NCI-H69 (cell line): ENCODE measurements around the gene NEK2.
"Not testable (repeated sequence)": the region's sequence is repeated elsewhere in the genome, so short reads cannot be mapped to it uniquely, and the experiment has no call there.

ENCODE experiments used
- DNase-seq: peaks from one replicate; lab custom pipeline; 2025; lab: John Stamatoyannopoulos, UW

The NEK2 gene

DNA sequence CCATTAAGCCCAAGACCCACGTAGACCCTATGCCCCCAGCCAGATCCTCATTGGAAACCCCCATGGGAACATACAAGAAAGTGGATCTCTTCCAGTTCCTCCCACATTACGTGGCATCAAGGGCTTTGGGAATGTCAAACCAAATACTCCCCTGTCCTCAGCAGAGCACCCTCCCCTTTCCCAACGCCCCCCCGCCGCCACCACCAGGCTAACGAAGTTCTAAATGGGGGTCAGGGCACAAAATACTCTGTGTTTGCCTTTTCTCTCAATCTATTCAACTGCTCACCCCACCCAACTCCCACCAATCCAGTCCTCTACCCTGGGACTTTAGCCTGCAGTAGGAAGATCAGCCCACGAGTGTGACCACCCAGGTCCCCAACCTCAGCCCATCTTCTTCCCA is 24.5 kb downstream of the NEK2 start:
- no peak for DNase-seq

DNA sequence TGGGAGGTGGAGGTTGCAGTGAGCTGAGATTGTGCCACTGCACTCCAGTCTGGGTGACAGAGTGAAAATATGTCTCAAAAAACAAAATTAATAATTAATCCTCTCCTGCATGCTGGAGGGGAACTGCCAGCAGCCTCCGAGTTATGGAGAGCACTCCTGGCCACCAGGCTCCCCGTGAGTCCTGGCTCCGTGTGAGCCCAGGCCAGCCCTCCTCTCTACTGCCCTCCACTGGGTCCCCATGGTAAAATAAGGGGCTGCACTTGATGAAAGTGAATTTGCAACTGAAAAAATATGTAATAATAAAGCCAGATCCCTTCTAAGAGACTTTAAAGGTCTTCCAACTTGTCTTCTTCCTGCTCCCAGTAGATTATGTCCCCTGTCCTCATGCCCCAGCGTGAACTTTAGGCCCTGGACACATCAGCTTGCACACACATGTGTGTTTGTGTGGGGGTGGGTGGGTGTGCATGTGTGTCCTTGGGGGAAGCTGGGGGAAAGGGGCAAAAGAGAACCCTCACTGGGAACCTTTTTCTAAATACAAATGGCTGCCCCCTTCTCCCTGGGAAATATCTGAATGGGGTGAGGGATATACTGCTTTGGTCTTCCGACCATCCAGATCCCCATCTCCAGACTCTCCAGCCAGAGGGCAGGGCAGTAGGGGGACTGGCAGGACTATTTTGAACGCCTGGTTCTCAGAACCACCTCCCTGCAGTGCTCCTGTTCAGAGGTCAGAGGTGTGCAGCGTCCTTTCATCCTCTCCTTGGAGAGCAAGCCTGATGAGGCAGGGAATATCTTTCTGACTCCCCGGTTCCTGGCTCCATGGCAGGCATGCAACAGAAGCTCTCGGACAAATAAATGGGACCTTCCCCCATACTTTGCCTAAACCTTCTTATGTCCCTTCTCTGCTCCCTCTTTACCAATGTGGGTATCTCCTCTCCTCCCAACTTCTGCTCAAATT is 26.2 kb downstream of the NEK2 start:
- DNase-seq, result peak; percentile 76

DNA sequence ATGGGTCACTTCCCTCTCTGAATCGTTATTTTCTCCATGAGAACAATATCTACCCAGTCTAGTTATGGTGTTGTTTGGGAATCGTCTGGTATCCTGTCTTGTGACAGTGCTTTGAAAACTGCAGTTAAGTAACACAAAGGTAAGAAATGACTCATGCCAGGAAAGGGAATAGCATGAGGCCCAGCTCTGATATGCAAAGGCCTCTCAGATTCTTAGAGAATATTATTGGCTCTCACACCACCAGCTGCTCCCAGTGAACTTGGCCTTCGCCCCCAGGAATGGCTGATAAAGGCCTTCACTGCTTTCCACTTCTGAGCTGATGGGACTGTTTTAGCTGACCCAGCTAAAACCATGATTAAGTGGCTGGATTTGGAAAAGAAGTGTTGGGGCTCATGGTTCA is 27.1 kb downstream of the NEK2 start:
- DNase-seq, result peak; percentile 14

DNA sequence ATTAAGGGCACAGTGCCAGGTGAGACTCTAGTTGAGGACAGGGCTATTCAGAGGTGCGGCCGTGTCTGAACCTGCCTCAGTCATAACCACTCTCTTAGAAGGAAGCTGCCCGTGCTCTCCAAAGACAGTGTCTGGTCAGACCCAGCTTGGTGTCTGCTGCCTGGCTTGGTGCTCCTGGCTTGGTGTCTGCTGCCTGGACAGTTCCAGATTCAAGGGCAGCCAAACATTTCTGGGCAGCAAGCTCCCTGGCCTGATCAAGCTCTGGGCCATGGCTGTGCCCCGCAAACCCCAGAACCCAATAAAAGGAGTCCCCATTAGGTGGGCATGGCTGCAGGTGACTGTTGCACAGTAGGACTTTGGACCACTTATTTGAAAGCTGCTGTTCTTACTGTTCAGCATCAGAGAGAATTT is 27.7 kb downstream of the NEK2 start:
- DNase-seq, result peak; percentile 35

DNA sequence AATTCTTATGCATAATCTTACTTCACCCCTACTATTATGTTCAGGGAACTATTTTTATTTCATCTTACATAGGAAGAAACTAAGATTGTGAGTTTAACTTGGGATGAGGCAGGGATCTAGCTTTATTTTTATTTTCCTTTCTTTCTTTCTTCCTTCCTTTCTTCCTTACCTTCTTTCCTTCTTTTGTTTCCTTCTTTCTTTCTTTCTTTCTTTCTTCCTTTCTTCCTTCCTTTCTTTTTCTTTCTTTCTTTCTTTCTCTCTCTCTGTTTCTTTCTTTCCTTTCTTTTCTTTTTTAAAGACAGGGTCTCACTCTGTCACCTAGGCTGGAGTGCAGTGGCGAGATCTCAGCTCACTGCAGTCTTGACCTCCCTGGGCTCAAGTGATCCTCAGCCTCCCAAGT is 28.9 kb downstream of the NEK2 start:
- DNase-seq, result no peak

DNA sequence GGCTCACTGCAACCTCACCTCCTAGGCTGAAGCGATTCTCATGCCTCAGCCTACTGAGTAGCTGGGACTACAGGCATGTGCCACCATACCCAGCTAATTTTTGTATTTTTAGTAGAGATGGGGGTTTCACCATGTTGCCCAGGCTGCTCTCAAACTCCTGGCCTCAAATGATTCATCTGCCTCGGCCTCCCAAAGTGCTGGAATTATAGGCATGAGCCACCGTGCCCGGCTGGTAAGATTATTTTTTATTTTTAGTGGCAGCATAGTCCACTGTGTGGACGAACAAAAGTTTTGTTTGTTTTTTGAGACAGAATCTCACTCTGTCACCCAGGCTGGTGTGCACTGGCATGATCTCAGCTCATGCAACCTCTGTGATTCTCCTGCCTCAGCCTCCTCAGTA is 29.8 kb downstream of the NEK2 start:
- not testable (repeated sequence) for DNase-seq

DNA sequence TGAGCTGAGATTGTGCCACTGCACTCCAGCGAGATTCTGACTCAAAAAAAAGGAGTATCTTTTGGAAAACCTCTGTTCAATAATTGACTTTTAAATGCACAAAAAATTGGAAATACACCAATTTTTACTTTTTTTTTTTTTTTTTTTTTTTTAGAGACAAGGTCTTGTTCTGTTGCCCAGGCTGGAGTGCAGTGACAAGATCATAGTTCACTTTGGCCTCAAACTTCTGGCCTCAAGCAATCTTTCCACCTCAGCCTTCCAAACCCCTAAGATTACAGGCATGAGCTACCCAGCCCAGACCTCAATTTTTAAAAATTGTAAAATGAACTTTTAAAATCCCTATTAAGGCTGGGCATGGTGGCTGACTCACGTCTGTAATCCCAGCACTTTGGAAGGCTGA is 30.8 kb downstream of the NEK2 start:
- DNase-seq, result no peak

DNA sequence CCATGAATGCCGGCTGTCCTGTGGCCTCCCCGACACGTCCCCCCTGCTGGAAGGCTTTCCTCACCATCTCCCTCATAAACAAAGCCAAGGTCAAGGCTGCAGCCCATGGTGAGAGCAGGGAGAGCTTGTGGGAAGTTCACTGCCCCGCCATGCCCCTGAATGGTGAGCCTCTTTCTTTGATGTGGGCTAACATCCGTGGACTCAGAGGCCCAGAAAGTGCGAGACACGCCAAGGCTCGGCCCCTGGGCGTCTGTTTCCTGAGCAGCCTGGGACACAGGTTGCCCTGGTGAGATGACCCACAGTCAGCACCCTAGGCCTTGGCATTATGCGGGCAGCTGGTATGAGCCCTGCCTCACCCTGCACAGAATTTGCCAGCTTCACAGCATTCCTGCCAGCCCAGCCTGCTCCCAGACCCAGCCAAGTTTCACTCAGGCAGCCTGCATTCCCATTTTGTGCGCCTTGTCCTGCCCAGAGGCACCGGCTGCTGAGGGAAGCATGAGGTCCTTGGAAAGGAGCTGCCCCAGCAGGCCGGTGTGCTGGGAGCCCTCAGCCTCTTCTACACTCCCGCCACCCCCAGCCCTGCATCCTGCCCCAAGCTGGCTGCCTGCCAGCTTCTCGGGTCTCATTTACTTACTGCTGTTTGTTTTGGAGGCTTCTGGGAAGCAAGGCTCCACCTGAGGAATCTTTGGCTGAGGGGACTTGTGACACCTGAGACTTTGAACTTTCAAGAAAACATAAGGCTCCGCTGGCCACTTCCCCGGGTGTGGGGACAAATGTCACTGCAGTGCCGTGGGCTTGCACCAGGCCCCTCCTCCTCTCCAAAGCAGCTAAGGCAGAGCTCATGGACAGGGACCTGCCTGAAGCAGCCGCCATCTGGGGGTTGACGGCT is 31.9 kb downstream of the NEK2 start:
- peak; percentile 97 for DNase-seq

DNA sequence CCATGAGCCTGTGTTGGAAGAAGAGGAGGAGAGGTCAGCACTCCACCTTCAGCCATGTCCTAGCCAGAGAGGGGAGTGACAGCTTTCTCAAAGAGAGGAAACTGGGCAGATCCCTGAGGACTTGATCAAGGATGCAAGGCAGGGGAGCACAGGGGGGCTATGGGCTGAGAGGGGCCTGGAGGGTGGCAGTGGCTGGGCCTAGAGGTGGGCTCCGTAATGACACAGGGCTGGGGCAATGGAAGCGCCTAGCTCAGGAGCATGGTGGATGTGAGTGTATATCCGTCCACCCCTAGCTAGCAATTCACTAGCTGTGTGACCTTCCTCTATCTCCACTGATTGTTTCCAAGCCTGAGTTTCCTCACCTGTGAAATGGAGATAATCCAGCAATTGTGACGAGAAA is 32.6 kb downstream of the NEK2 start:
- no peak for DNase-seq

DNA sequence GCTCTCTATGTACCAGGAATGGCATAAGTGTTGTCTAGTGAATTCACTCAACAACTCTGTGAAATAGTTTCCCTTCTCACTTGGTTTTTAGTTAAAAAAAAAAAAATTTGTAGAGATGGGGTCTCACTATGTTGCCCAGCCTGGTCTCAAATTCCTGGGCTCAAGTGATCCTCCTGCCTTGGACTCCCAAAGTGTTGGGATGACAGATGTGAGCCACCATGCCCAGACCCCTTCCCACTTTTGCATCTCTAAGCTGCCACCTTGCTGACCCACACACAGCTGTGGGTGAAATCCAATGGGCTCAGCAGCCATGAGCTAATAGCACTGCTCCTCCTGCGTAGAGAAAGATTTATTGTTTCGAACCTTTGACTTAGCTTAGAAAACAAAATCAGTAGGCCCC is 33.5 kb downstream of the NEK2 start:
- no peak for DNase-seq

DNA sequence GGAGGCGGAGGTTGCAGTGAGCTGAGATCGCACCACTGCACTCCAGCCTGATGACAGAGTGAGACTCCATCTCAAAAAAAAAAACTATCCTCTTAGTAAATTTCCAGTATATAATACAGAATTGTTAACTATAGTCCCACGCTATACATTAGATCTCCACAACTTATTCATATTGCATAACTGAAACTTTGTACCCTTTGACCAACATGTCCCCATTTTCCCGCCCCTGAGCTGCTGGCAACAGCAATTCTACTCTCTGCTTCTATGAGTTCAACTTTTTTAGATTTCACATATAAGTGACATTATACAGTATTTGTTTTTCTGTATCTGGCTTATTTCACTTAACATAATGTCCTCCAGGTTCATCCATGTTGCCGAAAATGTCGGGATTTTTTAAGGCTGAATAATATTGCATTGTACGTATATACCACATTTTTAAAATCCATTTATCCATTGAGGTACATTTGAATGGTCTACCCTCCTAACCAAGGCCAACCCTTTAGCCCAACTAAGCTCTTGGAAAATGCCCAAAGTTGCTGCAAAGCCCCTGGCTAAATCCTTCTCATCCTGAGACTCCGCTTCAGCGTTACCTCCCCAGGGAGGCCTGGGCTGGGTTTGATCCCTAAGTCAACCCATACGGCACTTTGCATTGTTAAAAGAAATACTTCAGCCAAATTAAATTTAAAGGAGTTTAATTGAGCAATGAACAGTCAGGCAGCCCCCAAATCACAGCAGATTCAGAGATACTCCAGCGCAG is 34.2 kb downstream of the NEK2 start:
- no peak for DNase-seq

DNA sequence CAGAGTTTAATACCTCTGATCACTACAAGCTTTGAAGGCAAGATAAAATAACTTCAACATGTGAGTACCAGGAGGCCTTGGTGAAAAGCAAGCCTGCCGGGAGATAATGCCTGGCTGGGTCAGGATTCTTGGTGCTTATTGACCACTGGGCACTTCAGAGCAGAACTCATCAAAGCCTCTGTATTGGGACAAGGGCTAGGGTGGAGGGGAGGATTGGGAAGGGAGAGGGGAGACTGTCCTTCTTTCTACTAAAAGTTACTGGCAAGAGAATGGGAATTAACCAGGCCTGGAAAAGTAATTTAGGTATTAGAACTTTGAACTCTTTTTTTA is 35.2 kb downstream of the NEK2 start:
- DNase-seq, result no peak

DNA sequence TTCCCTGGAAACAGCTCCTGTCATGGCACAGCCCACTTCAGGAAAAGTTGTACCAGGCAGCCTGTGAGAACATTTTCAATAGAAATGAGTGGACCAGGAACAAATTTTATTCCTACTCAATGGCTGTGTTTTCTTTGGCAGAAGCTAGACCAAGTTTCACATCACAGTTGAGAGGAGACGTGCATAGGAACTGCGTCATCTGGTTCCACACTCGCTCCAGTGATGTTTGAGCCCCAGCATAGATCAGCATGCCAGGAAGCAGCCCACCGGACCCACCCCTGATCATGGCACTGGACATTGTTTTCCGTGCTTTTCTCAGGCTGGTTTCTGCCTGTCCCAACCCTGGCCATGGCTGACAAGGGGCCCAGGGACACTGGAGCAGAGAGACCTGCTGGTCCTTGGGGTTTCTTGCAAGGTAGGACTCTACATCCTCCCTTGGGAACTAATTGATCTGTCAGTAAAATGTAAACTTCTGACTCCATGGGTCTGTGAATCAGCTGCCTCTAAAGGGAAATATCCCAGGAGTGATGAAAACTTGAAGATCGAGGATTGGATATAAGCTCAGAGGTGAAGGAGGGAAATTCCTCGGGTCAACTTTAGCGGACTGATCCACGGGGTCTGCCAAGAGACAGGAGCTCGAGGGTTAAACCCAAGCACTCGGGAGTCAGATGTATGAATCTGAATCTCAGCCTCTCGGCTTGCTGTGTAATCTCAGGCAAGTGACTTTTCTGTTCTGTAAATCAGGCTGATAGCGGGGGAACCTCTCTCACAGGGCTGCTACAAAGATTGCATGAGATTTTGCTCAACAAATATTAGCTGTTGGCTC is 35.7 kb downstream of the NEK2 start:
- DNase-seq, result no peak

DNA sequence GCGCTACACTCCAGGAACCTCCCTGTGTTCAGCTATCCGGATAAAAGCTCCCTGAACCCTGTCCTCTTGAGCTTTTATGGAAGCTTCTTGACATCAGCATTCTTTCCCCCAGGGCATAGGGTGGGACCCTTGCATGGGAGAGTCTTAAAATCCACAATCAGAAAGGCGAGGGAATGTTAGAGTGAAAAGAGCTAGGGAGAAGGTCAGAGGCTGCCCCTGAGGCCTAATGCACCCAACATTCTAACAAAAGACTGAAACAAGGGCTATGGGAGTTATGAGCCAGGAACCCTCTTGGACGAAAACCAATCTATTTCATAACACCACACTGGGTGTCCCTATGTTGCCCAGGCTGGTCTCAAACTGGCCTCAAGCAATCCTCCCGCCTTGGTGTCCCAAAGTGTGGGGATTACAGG is 36.7 kb downstream of the NEK2 start:
- DNase-seq, result no peak

DNA sequence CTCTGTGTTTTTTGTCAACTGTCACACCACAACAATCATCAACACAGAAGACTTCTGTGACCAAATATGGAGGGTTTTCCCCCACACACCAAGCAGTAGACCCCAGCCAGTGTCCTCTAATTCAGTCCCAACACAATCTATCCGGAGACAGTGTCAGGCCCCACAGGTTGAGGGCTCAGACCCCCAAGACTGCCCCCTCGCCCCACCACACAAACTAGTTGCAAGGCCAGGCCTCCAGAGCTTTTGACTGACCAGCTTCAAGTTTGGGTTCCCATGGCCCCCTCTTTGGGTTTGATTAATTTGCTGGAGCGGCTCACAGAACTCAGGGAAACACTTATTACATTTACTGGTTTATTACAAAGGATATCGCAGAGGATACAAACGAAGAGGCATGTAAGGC is 37.2 kb downstream of the NEK2 start:
- no peak for DNase-seq

DNA sequence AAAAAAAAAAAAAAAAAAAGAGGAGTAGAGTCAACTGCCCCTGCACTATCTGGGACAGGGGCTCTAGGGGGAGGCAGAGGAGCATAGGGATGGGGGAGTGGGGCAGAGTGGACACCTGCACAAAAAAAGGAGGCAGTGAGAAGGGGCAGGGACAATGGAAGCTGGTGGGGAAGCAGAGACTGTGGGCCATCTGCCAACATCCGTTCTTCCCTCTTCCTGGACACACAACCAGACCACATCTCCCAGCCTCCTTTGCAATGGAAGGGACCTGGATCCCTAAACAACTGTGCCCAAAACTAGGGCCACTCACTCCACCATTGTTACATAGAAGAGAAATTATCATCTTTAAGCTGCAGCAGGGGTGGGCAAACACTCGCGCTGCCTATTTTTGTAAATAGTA is 38.4 kb downstream of the NEK2 start:
- peak; percentile 60 for DNase-seq

DNA sequence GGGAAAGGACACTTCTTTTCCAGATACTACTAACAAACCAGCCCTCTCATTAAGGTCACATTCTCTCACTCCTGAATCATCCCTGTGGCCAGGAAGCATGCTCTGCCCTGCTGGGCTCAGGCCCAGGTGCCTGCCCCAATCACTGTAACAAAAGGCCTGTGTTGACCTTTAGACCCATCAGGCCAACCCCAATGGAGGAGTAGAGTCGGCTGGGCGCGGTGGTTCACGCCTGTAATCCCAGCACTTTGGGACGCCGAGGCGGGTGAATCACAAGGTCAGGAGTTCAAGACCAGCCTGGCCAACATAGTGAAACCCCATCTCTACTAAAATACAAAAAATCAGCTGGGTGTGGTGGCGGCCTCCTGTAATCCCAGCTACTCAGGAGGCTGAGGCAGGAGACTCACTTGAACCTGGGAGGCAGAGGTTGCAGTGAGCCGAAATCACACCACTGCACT is 38.8 kb downstream of the NEK2 start:
- DNase-seq, result not testable (repeated sequence)

DNA sequence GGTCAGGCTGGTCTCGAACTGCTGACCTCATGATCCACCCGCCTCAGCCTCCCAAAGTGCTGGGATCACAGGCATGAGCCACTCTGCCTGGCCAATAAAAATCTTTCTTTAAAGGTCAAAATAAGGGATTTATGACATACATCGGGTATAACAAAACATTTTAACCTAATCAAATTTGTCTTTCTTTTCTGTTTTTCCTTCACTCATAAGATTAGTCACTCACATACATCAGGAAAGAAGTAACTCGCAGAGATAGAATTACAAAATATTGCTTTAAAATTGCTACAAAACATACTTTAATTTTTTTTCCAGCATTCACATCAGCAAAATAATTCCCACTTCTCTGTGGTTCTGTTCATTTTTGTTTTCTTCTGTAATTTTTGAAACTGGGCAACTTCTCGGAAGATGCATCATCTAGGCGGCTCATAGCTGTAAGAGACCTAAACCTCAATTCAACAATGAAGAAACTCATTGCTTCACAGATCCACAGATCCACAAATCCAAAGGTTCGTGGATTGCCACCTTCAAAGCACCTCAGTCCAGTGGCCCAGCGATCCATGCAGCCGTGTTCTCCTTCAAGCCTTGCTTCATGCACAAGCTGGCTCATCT is 39.7 kb downstream of the NEK2 start:
- DNase-seq, result no peak

DNA sequence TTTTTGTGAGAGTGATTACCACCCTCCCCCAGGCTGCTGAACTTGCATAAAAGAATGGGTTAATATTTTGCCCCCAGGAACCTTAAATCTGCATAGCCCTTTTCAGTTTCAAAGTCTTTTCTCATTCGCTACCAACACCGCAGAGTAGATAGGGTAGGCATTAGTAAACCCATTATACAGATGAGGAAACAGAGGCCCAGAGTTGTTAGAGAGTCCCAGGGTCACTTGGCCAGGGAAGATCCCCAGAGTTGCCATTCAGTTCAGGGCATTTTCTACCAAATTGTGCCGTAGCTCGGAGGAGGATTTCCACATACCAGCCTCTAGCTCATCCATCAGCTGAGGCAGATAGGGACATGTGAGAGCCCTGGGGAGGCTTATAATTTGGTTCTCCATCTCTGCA is 40.5 kb downstream of the NEK2 start:
- no peak for DNase-seq

DNA sequence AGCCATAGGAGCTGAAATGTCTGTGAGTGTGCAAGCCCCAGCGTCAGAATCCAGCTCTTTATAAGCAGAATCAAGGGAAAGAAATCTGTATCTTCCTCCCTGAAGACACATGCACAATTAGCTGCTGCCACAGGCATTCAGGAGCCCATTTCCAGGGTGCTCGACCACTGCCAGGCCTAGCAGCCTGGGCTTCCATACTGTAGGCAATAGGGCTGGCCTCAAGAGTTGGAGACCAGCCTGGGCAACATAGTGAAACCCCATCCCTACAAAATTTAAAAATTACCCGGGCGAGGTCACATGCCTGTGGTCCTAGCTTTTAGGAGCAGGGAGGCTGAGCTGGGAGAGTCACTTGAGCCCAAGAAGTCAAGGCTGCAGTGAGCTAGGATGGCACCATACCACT is 41.0 kb downstream of the NEK2 start:
- DNase-seq, result no peak

DNA sequence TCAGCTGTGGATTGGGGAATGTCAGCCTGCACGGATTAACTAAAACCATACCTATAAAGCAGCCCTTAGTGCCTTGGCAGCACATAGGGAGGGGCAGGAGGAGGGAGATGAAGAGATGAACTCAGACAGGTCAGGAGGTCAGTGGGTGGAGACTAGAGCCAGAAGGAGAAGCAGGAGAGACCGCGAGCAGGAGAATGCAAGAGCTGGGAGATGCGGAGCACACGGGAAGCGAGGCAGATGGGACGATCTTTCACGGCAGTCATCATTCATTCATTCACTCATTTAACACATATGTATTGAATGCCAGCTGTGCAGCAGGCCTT is 41.9 kb downstream of the NEK2 start:
- DNase-seq, result no peak
